Measurements from ENCODE around the gene ESYT2. TPM values are rescaled to one million over a fixed set of nuclear protein-coding genes. Genes with fewer than 3 reads are reported as not detected.

The ESYT2 gene
- polyA plus RNA-seq, 1 donor (not counting 4 experiments of a cell fraction or from before 2014, with no cell fraction given): 45.9 TPM

GRCh38 chr7:158716802-158717201 is 112.5 kb downstream of the ESYT2 start:
- H3K27me3 ChIP-seq (ENCODE audit: control insufficient read depth, extremely low read depth, insufficient read depth, low read length): peaks cover 8% of the 10 kb centered on the region
- H3K9ac ChIP-seq (ENCODE audit: control insufficient read depth, extremely low read depth, insufficient read depth, low read length): no peak overlapping the region
- no peaks in the 10 kb centered on the region for H3K36me3 ChIP-seq (ENCODE audit: control insufficient read depth in 2 of 2, extremely low read depth in 1 of 2, insufficient read depth in 2 of 2, low read length in 2 of 2)
- no peak overlapping the region for H2AFZ ChIP-seq (ENCODE audit: control insufficient read depth, low read length)
- no peak overlapping the region for H3K4me3 ChIP-seq (ENCODE audit: control insufficient read depth in 2 of 3, extremely low read depth in 1 of 3, insufficient read depth in 2 of 3, low read depth in 1 of 3, low read length in 3 of 3)
- TF ChIP-seq EZH2 (IDR thresholded peaks at IDR 0.05; ENCODE audit: low read length) (no peak), CTCF (optimal IDR thresholded peaks at IDR 0.05 in 1 of 3, IDR thresholded peaks at IDR 0.05 in 1 of 3, conservative IDR thresholded peaks at IDR 0.05 in 1 of 3; ENCODE audit: extremely low read depth in 1 of 3, insufficient read depth in 2 of 3, low read length in 3 of 3) (no peak)
- H3K9me1 ChIP-seq (ENCODE audit: control insufficient read depth, extremely low read depth, insufficient read depth, low read length): no peaks in the 10 kb centered on the region
- no peak overlapping the region for H3K4me2 ChIP-seq (ENCODE audit: control insufficient read depth, extremely low read depth, insufficient read depth, low read depth, low read length)
- FAIRE-seq (no peak), DNase-seq (ENCODE audit: low read depth, low spot score) (no peak)
- H3K4me1 ChIP-seq (ENCODE audit: control insufficient read depth, extremely low read depth, insufficient read depth, low read length): no peaks in the 10 kb centered on the region
- H3K79me2 ChIP-seq (ENCODE audit: control insufficient read depth, insufficient read depth, low read length): no peaks in the 10 kb centered on the region
- no peak overlapping the region for H3K27ac ChIP-seq (ENCODE audit: control insufficient read depth, insufficient read depth, low read length)
- H4K20me1 ChIP-seq (ENCODE audit: control insufficient read depth, extremely low read depth, insufficient read depth, low read length): no peaks in the 10 kb centered on the region
- H3K9me3 ChIP-seq (ENCODE audit: control insufficient read depth, low read depth, low read length): no peaks in the 10 kb centered on the region
- dilution Hi-C loops (cut with MboI; ENCODE audit: extremely low pct_ligation_motif_present, low sequenced_read_pairs): no loop called here

- H3K79me2 ChIP-seq (ENCODE audit: control insufficient read depth, insufficient read depth, low read length): no peaks in the 10 kb centered on the region
- peaks cover 5% of the 10 kb centered on the region for H3K4me1 ChIP-seq (ENCODE audit: control insufficient read depth, extremely low read depth, insufficient read depth, low read length)
- peak overlapping the region; percentile 62 for H3K4me2 ChIP-seq (ENCODE audit: control insufficient read depth, extremely low read depth, insufficient read depth, low read depth, low read length)
- peaks cover under 1% of the 10 kb centered on the region for H3K27me3 ChIP-seq (ENCODE audit: control insufficient read depth, extremely low read depth, insufficient read depth, low read length)
- DNase-seq (ENCODE audit: low read depth, low spot score) (no peak), FAIRE-seq (peak; percentile 41)
- H2AFZ ChIP-seq (ENCODE audit: control insufficient read depth, low read length): no peak overlapping the region
- no peaks in the 10 kb centered on the region for H3K36me3 ChIP-seq (ENCODE audit: control insufficient read depth in 2 of 2, extremely low read depth in 1 of 2, insufficient read depth in 2 of 2, low read length in 2 of 2)
- no peaks in the 10 kb centered on the region for H3K9me3 ChIP-seq (ENCODE audit: control insufficient read depth, low read depth, low read length)
- no peak overlapping the region for H3K9ac ChIP-seq (ENCODE audit: control insufficient read depth, extremely low read depth, insufficient read depth, low read length)
- dilution Hi-C loops (cut with MboI; ENCODE audit: extremely low pct_ligation_motif_present, low sequenced_read_pairs): no loop called here
- H3K4me3 ChIP-seq (ENCODE audit: control insufficient read depth in 2 of 3, extremely low read depth in 1 of 3, insufficient read depth in 2 of 3, low read depth in 1 of 3, low read length in 3 of 3): no peak overlapping the region
- no peak for TF ChIP-seq CTCF (optimal IDR thresholded peaks at IDR 0.05 in 1 of 3, IDR thresholded peaks at IDR 0.05 in 1 of 3, conservative IDR thresholded peaks at IDR 0.05 in 1 of 3; ENCODE audit: extremely low read depth in 1 of 3, insufficient read depth in 2 of 3, low read length in 3 of 3)
- no peak for TF ChIP-seq EZH2 (IDR thresholded peaks at IDR 0.05; ENCODE audit: low read length)
- H4K20me1 ChIP-seq (ENCODE audit: control insufficient read depth, extremely low read depth, insufficient read depth, low read length): no peaks in the 10 kb centered on the region
- H3K27ac ChIP-seq (ENCODE audit: control insufficient read depth, insufficient read depth, low read length): no peak overlapping the region
- no peaks in the 10 kb centered on the region for H3K9me1 ChIP-seq (ENCODE audit: control insufficient read depth, extremely low read depth, insufficient read depth, low read length)
These were observed 118.6 kb downstream of the ESYT2 start for GRCh38 chr7:158710651-158711102.
